Inflammatory macrophage treated with lipopolysaccharide for 1 hour (primary cell): ENCODE data around the gene TAGLN2.

Experiments
- DNase-seq, 2 donors: peaks; one replicate each; pipeline ENCODE4 v3.0.0-alpha.2; 2020 to 2022

TAGLN2 gene

DNA sequence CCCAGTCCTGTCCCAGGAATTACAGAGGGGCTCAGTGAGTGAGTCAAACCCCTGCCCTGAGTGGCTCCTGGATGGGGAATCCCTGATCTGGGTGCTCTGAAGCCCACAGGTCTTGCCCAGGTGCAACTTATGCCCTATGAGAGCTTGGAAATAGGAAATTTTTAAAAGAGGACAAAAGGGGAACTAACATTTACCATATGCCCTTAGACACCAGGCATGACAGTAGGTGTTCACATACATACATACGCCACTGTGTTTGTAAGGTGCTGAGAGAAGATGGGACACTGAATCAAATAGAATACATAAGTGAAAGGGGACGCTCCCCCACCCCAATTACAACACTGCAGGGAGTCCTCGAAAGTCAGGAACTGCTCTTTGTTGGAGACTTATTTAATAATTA is 26.8 kb downstream of the TAGLN2 start:
- DNase-seq, result no peak

DNA sequence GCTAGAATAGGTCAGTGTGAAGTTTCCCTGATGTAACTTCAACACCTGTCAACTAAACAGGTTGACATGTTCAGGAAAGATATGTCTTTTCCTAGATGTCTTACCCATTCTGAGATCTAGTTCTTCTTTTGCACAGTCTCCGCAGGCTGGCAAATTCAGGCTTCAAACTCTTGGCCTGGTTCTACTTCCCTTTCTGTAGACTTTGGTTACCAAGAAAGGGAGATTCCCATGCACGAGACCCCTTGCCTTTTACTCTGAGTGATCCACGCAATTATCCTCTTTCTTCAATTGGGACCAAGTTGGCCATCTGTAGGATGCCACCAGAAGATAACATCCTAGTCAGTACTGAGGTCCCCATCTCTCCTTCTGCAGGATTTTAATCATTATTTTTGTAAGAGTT is 27.3 kb downstream of the TAGLN2 start:
- DNase-seq, result peak; percentile 71 to 80

DNA sequence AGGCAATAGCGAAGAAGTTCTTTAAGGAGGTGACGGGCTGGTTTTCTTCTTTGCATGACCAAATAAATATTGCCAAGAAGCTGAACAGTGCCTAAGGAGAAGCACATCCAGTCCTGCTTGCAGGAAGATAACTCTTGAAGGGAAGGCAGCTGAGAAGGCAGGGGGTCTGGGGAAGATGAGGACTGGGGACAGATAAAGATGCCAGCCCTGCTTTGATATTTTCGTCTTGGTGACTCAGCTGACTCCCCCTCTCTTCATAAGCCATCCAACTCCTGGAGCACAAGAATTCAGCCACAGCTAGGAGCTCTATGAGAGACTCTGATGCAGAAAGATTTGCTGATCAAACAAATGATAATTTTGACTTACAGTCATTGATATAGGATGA is 28.8 kb downstream of the TAGLN2 start:
- no peak for DNase-seq

DNA sequence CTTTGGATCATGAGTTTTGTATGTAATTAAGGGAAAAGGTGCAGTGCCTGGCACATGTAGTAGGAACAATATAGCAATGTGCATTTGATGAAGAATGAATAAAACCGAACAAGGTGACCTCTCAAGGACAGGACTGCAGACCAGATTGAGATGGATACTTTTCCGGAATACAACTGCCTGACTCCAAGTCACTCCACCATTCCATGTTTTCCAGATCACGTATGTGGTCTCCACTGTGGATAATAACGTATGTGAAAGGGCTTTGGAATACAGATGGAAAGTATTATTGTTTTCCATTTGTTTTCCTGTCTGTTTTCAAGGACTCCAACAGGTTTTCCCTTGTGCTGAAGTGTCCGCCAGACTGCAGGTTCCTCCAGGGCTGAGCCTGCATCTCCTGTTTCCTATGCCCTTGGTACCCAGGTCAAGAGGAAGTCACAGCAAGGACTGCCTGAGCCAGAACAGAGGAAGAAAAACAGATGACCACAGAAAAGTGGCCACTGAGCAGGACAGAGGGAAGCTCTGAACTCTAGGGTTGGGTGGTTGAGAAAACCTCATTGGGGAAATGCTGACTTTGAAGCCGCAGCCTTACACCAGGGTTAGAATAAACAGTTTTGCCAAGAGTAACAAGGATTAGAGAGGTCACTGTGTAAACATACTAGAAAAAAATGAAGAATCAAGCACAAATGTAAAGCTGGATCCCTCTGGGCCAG is 29.3 kb downstream of the TAGLN2 start:
- peak in 1 of 2 donors; percentile 49 for DNase-seq

DNA sequence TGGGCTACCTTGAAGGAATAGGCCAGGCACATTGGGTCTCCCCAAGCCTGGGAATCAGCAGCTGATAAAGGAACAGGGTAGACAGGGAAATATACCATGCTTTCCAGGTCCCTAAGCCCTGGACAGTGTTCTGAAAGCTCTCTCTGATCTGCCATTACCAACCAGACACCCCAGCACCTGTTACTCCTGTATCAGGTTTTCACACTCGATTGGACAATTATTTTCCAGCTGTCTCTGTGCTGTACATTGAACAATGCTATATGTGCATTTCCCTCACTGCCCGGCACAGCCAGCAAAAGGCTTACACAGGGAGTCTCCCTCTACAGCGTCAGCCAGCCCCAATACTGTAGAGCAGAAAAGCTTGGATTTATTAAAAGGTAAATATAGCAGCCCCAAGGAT is 30.0 kb downstream of the TAGLN2 start:
- DNase-seq, result no peak

DNA sequence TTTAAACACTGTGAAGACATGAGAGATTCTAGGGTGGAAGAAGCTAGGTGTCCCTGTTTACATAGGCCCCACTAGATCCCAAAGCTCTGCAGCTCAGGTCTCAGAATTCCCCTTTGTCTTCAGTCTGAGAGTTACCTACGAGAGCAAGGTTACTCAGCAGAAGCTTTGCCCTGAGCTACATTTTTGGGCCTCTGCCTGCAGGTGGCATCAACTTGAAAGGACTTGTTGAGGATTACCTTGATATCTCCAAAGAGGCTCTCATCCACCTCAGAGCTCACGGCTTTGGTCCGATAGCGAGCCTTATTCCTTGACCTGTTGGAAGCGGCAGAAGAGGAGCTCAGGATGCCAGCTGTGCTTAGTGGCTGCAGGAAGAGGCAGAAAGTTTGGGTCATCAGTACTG is 32.4 kb downstream of the TAGLN2 start:
- DNase-seq, result no peak

DNA sequence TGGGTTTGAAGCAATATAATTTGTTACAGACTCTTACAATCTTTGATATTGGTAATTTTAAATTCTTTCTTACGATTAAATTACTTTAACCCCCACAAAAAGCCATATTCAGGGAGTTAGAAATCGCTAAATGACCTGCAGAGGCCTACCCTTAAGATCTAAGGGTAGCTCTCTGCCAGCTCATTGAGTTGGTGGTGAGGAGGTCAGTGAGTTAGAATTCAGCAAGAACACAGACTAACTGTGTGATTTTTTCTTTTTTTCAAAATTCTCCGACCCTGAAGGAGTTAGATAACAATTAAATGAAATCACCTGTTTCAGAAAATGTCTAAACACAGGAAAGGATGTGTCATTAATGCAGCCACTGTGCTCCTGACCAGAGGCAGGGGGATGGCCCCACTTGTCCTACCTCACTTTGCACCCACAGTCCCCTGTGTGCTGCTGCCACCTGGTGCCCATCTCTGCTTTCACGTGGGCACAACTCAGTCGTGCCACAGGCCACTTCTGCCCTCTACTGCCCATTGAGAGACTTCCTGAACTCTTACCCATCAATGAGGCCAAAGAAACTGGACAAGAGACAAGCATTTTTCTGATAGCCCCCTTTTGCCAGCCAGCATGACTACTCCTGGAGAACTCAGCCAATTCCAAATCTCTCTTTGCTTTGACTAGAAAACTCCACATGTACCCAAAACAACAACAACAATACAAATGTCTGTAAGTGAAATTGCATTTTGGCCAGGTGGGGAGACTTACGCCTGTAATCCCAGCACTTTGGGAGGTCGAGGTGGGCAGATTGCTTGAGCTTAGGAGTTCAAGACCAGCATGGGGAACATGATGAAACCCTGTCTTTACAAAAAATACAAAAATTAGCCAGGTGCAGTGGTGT is 33.8 kb downstream of the TAGLN2 start:
- DNase-seq, result peak; percentile 76 to 95

DNA sequence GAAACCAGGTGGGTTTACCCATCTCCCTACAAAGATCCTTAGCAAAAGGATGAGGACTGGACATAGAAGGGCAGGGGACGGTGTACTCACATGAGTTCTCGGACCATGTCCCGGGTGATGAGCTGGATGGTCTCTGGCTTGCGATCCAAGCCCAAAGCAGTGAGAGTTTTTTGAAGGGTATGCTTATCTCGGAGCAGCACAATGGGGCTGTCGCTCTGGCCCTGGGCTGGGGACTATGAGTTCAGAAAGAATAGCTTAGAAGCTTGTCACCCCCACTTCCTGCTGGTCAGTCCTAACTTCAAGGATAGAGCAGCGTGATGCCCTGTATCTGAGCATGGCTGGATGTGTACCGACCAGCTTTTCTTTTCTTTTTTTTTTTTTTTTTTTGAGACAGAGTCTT is 34.9 kb downstream of the TAGLN2 start:
- DNase-seq, result no peak

DNA sequence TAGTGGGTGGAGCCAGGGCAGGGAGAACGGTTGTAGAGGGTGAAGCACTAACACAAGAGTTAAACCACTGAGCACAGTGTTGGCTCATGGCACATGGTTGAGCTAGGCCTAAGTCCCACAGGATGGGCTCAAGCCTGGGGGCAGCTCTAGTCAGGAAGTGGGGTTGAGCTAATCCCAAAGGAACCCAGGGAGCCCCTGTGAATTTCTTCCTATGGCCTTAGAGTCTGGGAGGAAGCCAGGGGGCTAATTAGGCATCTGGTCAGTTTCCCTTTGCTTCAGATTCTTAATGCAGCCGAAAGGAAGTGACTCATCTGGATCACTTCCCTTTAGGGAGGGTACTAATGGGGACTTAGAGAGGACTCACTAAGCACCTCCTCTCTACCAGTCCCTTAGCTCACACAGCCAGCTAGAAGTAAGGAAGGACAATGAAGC is 35.5 kb downstream of the TAGLN2 start:
- DNase-seq, result peak; percentile 83 to 84

DNA sequence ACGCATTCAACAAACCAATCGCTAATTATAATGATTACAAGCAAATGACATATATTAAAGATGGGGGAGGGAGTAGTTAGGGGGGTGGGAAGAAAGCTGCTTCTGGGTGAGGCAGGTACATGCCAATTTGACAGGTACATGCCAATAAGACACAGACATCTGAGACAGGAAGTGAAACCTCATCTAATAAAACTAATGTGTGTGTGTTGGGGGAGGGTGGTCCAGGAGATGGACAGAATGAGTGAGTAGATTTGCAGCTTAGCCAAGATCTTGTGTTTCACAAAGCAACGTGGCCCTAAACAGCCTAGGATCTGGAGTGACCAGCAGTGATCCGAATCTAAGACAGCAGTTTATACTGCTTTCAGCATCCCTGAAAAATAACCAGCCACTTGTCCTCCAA is 36.1 kb downstream of the TAGLN2 start:
- no peak for DNase-seq

DNA sequence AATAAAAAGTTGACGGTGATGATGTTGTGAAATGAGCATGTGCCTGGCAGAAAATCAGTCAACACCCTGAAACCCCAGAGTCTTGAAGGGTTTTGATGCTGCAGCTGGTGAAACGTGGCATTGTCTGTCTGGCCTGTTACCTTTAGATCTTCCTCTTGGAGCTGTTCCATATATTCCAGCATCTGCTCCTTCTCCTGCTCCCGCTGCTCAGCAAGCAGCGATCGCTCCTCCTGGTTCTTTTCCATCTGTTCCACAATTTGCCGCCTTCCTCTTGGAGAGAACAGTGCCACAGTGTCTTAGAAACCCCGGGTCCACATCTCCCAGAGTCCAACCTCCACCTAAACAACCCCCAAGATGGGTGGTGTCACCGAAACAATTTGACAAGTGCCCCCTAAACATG is 41.0 kb downstream of the TAGLN2 start:
- DNase-seq, result no peak

DNA sequence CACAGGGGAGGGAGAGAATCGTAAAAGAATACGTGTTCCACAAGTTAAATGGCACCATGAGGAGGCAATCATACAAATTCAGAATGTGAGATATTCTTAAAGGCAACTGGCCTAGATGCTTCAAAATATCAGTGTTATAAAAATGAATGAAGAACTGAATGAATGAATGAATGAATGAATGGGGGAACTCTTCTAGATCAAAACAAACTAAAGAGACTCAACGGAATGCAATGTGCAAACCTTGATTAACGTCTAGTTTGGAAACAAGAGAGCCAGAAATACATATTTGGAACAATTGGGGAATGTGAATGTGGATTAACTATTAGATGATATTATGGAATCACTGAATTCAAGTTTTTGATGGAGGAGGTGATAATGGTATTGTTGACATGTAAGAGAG is 42.2 kb downstream of the TAGLN2 start:
- no peak for DNase-seq

DNA sequence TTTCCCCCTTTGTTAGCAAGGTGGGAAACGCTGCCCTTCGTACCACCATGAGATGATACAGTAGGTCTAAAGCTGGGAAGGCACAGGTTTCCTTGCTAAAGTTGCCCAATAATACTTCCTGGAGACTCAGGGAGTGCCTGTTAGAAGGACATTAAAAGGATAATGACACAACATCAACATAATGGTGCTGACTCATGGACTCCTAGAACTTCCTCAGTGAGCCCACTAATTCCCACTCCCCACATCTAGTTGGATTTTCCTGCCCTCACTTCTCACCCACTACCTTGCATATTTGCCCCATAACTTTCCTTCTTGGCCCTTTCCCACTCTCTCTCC is 42.8 kb downstream of the TAGLN2 start:
- peak; percentile 73 to 83 for DNase-seq

DNA sequence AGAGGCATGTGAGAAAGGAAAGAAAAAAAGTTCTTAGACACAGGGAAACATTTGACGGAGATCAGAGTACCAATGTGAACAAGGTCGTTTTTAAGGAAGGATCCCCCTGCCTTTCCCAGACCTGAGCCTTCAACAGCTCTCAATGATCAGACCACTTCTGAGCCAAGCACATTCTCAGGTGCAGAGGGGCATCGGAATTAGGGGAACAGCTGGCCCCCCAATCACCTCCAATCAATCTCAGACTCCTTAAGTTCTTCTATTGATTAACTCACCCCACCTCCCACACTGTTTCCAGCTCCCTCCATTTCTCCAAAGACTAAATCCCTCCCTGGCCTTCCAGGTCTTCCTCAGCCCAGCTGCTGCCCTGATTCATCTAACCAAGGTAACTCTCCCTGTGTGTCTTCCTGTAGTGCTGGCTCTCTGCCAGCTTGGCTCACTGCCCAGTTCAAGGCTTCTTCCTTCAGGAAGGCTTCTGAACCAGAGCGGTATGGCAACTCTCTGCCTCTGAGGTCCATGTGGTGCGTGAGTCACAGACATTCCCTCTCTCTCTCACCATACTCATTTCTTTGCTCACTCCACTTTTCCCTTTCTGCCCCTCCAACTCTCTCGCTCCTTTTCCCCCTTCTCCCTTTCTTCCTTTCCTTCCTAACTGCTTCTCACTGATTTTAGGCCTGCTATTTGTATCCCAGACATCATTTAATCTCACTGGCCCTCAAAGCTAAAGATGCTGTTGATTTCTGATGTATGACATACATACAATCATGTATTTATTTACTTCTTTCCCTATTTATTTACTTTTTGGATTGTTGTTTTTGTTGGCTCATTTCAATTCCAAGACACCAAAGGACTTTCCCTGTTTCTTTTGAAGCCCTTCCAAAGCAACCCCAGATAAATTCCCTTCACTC is 43.4 kb downstream of the TAGLN2 start:
- peak; percentile 53 to 59 for DNase-seq

DNA sequence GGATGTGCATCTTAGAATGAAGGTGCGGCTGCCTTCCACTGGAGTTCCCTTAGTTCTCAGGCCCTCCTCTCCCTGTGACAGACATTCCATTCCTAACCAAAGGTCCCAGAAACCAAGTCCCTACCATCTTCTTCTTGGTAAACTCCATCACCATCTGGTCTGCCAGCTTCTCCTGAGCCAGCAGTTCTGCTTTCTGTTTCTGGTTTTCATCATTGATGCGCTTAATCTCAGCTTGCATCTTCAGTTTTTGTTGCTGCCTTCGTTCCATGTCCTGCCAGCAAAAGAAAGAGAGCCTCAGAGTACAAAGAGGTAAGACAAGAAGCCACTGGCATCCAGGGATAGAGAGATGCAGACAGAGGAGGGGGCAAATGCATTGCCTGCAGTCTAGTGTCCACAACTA is 44.9 kb downstream of the TAGLN2 start:
- DNase-seq, result peak in 1 of 2 donors; percentile 49

DNA sequence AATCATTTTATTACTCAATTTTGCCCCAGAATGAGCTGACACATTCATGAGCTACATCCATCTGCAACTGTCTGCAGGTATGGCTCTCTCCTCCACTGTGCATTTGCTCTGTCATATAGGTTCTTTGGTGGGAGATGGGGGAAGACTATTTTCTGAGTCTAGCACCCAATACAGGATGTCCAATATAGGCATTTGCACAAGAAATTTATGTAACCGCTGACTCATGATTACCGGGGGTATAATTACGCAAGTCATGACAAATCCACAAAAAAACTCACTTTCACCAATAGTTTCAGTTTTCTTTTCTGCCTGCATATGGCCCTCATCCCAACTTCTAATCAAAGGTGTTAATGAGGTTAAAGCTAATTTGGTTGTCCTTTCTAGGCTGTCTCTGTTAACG is 45.3 kb downstream of the TAGLN2 start:
- peak; percentile 83 to 96 for DNase-seq

DNA sequence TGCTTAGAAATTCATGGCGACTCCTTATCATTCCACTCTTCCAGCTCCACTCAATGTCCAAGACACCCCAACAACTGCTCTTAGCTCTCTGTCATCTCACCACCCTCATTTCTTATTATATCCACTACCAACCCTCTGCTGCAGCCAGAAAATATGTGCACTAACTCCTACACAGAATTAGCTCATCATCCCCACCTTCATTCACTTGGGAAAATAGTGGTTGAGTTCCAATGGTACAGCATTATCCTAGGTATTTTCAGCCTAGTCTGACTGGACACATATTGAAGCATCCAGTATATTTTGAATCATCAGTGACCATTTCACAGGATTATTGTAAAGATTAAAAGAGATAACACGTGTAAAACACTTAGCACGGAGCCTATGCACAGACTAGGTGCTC is 46.2 kb downstream of the TAGLN2 start:
- DNase-seq, result no peak

DNA sequence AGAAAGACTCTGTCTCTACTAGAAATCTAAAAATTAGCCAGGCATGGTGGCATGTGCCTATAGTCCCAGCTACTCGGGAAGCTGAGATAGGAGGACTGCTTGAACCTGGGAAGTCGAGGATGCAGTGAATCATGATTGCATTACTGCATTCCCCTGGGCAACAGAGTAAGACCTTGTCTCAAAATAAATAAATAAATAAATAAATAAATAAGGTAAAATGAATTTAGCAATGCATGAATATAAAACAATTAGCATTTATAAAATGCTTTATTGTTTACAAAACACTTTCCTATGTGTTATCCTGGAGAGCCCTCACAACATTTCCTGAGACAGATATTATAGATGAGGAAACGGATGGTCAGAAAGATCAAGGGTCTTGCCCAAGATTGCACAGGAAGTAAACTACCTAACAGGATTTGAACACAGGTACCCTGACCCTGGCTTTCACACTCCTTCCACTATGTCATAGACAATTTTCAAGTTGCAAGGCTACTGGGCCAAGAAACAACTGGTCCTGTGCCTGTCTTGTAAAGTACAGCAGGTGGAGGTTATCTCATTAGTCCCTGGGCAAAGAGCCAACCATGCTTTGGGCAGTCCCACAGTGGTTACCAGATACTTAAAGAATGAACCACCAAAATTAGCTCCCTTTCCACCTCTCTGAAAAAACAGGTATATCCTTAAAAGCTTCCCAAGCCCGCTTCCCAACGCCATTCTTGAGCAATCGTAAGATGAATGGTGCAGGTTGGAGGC is 47.4 kb downstream of the TAGLN2 start:
- DNase-seq, result no peak

DNA sequence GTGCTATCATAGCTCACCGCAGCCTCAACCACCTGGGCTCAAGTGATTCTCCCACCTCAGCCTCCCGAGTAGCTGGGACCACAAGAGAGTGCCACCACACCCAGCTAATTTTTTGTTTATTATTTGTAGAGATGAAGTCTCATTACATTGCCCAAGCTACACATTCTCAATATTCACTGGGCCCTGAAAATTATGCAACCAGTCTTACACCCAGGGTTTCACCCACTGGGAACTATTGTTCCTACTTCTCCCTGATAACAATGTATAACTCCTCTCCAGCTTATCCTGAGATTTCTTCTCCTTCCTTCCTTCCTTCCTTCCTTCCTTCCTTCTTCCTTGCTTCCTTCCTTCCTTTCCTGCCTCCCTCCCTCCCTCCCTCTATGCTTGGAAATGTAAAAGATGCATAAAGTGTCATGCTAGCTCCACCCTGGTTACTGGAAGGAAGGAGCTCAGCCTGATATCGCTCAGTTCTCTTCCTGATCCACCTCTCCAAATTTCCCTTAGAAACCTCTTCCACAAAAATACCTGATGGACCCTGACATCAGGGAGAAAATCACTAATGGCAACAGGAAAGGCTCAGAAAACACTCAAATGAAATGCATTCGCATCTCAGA is 51.7 kb downstream of the TAGLN2 start:
- no peak for DNase-seq

DNA sequence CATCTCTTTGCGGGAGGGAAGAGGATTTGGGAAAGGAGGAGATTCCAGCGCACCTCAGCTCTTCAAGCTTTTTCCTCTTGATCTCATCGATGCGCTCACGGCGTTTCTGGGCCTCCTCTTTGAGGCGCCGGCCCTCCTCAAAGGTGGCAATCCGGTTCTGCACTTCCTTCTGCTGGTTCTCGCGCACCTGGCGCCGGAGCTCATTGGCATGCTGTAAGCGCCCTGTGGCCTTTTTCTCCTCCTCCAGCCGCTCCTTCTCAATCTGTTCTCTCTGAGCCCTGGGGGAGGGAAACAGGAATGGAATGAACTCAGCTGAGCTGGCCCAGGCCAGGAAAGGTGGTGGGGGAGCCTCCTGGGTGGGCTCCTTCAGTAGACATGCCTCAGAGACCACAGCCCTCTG is 52.4 kb downstream of the TAGLN2 start:
- no peak for DNase-seq

DNA sequence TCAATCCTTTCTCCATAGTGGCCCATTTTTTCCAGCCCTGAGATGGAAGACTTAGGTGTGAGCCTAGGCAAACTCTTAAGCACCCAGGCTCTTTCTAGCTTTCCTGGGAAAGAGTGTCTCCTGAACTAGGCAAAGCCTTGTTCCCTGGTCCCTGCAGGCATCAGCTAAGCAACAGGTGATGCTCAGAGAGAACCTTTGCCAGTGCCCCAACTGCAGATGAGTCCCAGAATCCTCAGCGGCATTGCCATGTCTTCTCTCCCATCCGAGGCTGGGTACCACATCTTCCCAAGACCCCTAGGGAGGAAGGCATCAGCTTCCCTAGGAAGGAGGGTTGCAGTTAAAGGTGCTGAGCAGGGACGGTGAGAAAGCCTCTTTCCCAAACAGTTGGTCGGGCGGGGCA is 54.6 kb downstream of the TAGLN2 start:
- DNase-seq, result no peak

DNA sequence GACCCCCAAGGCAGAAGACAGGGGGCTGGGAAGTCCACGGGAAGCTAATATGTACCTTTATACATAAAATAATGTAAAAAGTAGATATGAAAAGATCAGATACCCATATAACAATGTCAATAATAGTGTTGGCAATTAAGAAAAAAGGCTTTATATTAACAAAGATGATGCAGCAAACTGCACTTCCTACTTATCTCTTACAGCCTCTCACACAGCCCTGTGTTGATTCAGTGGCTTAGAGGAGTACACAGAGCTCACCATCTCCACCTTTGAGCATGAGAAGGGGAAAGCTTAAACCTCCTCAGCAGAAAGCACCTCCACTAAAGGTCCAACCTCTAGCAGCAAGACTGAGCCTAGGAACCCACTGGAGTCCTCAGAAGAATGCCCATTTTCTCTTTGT is 55.7 kb downstream of the TAGLN2 start:
- no peak for DNase-seq
